Measurements from ENCODE around the gene PSAT1. TPM values are rescaled to one million over a fixed set of nuclear protein-coding genes. Genes with fewer than 3 reads are reported as not detected.
A peak's percentile ranks its signal among the peaks of the same experiment; 100 is the strongest.

PSAT1 gene
- total RNA-seq, 1 experiment from 2014 or later, result 226 TPM

GRCh38 chr9:78295731-78296130 lies 1.2 kb upstream of the PSAT1 start:
- H3K4me3 ChIP-seq (replicated peaks in 1 of 2; ENCODE audit: low read depth in 1 of 2, low read length in 2 of 2), result no peak overlapping the region
- H2AFZ ChIP-seq (ENCODE audit: low read depth, low read length, poor library complexity, severe bottlenecking), result no peak overlapping the region
- CTCF ChIA-PET, result interaction anchor here (1.2 kb wide), 1 partner anchor 28 kb away, joined by 3 read pairs; no protein-coding TSS in a partner anchor
- H3K9me2 ChIP-seq (ENCODE audit: insufficient read depth), result no peaks in the 10 kb centered on the region
- H4K20me1 ChIP-seq (ENCODE audit: insufficient read depth), result no peaks in the 10 kb centered on the region
- DNase-seq (ENCODE audit: low read depth, low spot score) (no peak), ATAC-seq (no peak)
- POLR2A ChIA-PET, result interaction anchor here (1.6 to 1.9 kb wide), 5 partner anchors 11 to 31 kb away, joined by 4 to 9 read pairs (median 6); no protein-coding TSS in a partner anchor
- peak overlapping the region; percentile 88; the same call in 1 of the 2 replicates for H3K9ac ChIP-seq (ENCODE audit: low read length)
- H3K27me3 ChIP-seq (ENCODE audit: insufficient read depth, low read length), result no peaks in the 10 kb centered on the region
- BruUV-seq (replicated peaks), result no TSS peak
- TF ChIP-seq EGR1 (IDR thresholded peaks at IDR 0.05; ENCODE audit: low read depth), result 0 out of 2 replicates have a peak, but pooled peaks have one; percentile 1
- no peak for TF ChIP-seq YY1 (IDR thresholded peaks at IDR 0.05; ENCODE audit: extremely low read depth, insufficient replicate concordance, low read depth, low read length)
- no peak for TF ChIP-seq ELF1 (IDR thresholded peaks at IDR 0.05; ENCODE audit: borderline replicate concordance, low read depth)
- H3K79me2 ChIP-seq (ENCODE audit: insufficient read depth, low read length), result peaks cover 36% of the 10 kb centered on the region
- RAD21 ChIA-PET (ENCODE audit: low non-redundant PET in 1 of 2, low total read pairs in 2 of 2, uncharacterized antibody in 2 of 2, unreplicated experiment in 2 of 2), result no interaction called here
- intact Hi-C loops (cut with micrococcal nuclease), result no loop called here
- no peak overlapping the region for H3K27ac ChIP-seq (ENCODE audit: low read depth, low read length)
- H3K4me1 ChIP-seq (ENCODE audit: control insufficient read depth in 1 of 2, insufficient read depth in 2 of 2, low read length in 2 of 2), result peaks cover 17 to 21% of the 10 kb centered on the region in 2 experiments; a peak in 3 of 4 replicates
- H3K36me3 ChIP-seq (ENCODE audit: control insufficient read depth in 1 of 2, insufficient read depth in 2 of 2, low read length in 2 of 2), result no peaks in the 10 kb centered on the region; a peak in 1 of 4 replicates
- peak overlapping the region; percentile 93; the same call in 1 of the 2 replicates for H3K4me2 ChIP-seq (ENCODE audit: low read length)
- no peaks in the 10 kb centered on the region for H3K9me3 ChIP-seq (ENCODE audit: control insufficient read depth in 1 of 2, insufficient read depth in 1 of 2, low read depth in 1 of 2, low read length in 2 of 2)

- H3K36me3 ChIP-seq (ENCODE audit: control insufficient read depth in 1 of 2, insufficient read depth in 2 of 2, low read length in 2 of 2), result peaks cover 0 to 1% of the 10 kb centered on the region in 2 experiments; a peak in 2 of 4 replicates
- H2AFZ ChIP-seq (ENCODE audit: low read depth, low read length, poor library complexity, severe bottlenecking), result no peak overlapping the region
- H3K4me2 ChIP-seq (ENCODE audit: low read length), result peak overlapping the region; percentile 93
- ChIA-PET CTCF (interaction anchor here (0.9 to 1.2 kb wide), 2 partner anchors 28 to 863 kb away, joined by 3 read pairs; no protein-coding TSS in a partner anchor), RAD21 (ENCODE audit: low non-redundant PET in 1 of 2, low total read pairs in 2 of 2, uncharacterized antibody in 2 of 2, unreplicated experiment in 2 of 2) (no interaction called here), POLR2A (interaction anchor here (0.6 to 1.9 kb wide), 16 partner anchors 8 to 857 kb away, joined by 3 to 9 read pairs (median 4); no protein-coding TSS in a partner anchor)
- peak overlapping the region; percentile 88 for H3K9ac ChIP-seq (ENCODE audit: low read length)
- no peaks in the 10 kb centered on the region for H3K27me3 ChIP-seq (ENCODE audit: insufficient read depth, low read length)
- BruUV-seq (replicated peaks), result TSS peak; percentile 89
- no peaks in the 10 kb centered on the region for H3K9me3 ChIP-seq (ENCODE audit: control insufficient read depth in 1 of 2, insufficient read depth in 1 of 2, low read depth in 1 of 2, low read length in 2 of 2)
- peaks cover 37% of the 10 kb centered on the region for H3K79me2 ChIP-seq (ENCODE audit: insufficient read depth, low read length)
- peak overlapping the region; percentile 81 to 91 for H3K4me3 ChIP-seq (replicated peaks in 1 of 2; ENCODE audit: low read depth in 1 of 2, low read length in 2 of 2)
- intact Hi-C loops (cut with micrococcal nuclease), result no loop called here
- peak overlapping the region; percentile 85 for H3K27ac ChIP-seq (ENCODE audit: low read depth, low read length)
- 0 out of 2 replicates have a peak, but pooled peaks have one; percentile 23 for TF ChIP-seq EGR1 (IDR thresholded peaks at IDR 0.05; ENCODE audit: low read depth)
- TF ChIP-seq TCF7L2 (IDR thresholded peaks at IDR 0.05; ENCODE audit: borderline replicate concordance, extremely low read depth, insufficient read depth, insufficient read length), result peak; percentile 25
- TF ChIP-seq EZH2 (IDR thresholded peaks at IDR 0.05), result no peak
- H3K4me1 ChIP-seq (ENCODE audit: control insufficient read depth in 1 of 2, insufficient read depth in 2 of 2, low read length in 2 of 2), result peaks cover 17 to 21% of the 10 kb centered on the region in 2 experiments; a peak in 3 of 4 replicates
- H3K9me2 ChIP-seq (ENCODE audit: insufficient read depth), result no peaks in the 10 kb centered on the region
- no peaks in the 10 kb centered on the region for H4K20me1 ChIP-seq (ENCODE audit: insufficient read depth)
- ATAC-seq (no peak), DNase-seq (ENCODE audit: low read depth, low spot score) (no peak)
Measured at GRCh38 chr9:78296201-78296892, 578 bp upstream of the PSAT1 start.

Data from HCT116 (cell line).